ENCODE data around the gene GRIK2. TPM values are rescaled to one million over a fixed set of nuclear protein-coding genes. Genes with fewer than 3 reads are reported as not detected.
"Not testable (repeated sequence)": the region's sequence is repeated elsewhere in the genome, so short reads cannot be mapped to it uniquely, and the experiment has no call there.

Gene GRIK2
- total RNA-seq, 2 experiments from 2014 or later = not detected

DNA sequence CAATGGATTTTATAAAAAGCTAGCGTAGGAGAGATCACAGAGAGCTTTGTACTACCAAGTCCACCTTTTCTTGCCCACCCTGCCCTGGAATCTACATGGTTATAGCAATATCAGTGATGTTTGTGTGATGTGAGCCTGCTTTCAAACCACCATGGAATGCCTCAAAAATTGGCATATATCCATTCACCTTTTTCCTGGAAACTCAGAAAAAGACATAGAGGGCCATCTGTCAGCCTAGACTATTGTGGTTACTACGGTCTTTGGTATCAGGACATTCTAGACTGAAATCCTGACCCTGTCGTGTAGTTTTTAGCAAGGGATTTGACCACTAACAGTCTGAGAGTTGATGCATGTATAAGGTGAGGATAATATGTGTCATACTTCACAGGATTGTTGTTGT is 239.6 kb downstream of the GRIK2 start:
- intact Hi-C loops (cut with micrococcal nuclease) = no loop called here
- no peak overlapping the region for H3K27ac Mint-ChIP-seq
- ChIA-PET POLR2A (no interaction called here), CTCF (no interaction called here)
- no peak overlapping the region for H3K4me3 Mint-ChIP-seq
- no peaks in the 10 kb centered on the region for H3K4me1 Mint-ChIP-seq (ENCODE audit: low read depth)
- H3K9me3 Mint-ChIP-seq = no peaks in the 10 kb centered on the region
- no peak for DNase-seq
- no peaks in the 10 kb centered on the region for H3K36me3 Mint-ChIP-seq
- no peaks in the 10 kb centered on the region for H3K27me3 Mint-ChIP-seq

DNA sequence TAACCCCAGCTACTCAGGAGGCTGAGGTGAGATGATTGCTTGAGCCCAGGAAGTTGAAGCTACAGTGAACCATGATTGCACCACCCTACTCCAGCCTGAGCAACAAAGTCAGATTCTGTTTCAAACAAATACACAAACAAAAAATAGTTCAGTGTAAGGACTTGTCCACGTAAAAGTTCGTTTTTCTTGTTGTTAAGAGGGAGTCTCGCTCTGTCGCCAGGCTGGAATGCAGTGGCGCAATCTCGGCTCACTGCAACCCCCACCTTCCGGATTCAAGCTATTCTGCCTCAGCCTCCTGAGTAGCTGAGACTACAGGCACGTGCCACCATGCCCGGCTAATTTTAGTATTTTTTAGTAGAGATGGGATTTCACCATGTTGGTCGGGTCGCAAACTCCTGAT is 245.4 kb downstream of the GRIK2 start:
- POLR2A ChIA-PET; H3K4me1 Mint-ChIP-seq (ENCODE audit: low read depth); DNase-seq; H3K27me3 Mint-ChIP-seq; CTCF ChIA-PET; H3K4me3 Mint-ChIP-seq; H3K9me3 Mint-ChIP-seq; H3K36me3 Mint-ChIP-seq; H3K27ac Mint-ChIP-seq; intact Hi-C loops (cut with micrococcal nuclease): not testable (repeated sequence)

DNA sequence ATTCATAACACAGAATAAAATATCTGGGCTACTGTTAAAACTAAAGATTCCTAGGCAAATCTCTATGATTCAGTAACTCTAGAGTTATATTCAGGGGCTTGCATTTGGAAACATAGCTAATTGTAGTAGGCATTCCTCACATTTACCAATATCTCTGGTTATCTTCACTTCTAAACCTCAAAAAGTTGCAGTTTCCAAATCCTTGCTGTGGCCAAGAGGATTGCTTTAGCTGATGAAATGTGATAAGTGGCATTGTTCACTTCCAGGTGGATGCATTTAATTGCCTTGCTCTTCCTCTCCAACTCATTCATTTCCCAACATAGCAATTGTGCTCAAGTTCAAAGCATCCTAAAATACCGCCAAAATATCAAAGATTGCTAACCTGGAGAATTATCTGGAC is 246.6 kb downstream of the GRIK2 start:
- DNase-seq = no peak
- Mint-ChIP-seq H3K4me3 (no peak overlapping the region), H3K9me3 (peaks cover 3% of the 10 kb centered on the region), H3K27me3 (no peaks in the 10 kb centered on the region), H3K4me1 (ENCODE audit: low read depth) (no peaks in the 10 kb centered on the region), H3K27ac (no peak overlapping the region), H3K36me3 (no peaks in the 10 kb centered on the region)
- POLR2A ChIA-PET = no interaction called here
- CTCF ChIA-PET = no interaction called here
- intact Hi-C loops (cut with micrococcal nuclease) = no loop called here

DNA sequence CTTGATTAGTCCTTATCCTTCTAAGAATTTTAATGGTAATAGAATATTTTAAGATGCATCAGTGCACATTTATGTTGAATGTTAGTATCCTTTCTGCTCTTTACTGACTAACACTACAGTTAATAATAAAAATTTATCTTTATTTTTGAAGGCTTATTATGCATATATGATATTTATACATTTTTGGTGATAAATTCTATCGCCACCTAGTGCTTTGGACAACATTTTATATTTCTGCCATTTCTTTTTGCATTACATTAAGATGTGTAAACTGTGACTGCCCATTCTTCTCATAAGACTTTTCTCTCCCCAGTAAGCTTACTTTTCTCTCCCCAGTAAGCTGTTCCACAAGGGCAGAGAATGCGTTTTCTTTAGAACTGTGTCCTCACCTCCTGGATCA is 252.3 kb downstream of the GRIK2 start:
- intact Hi-C loops (cut with micrococcal nuclease) = no loop called here
- H3K4me1 Mint-ChIP-seq (ENCODE audit: low read depth) = no peaks in the 10 kb centered on the region
- H3K9me3 Mint-ChIP-seq = peaks cover 3% of the 10 kb centered on the region
- ChIA-PET POLR2A (no interaction called here), CTCF (no interaction called here)
- H3K27ac Mint-ChIP-seq = no peak overlapping the region
- no peaks in the 10 kb centered on the region for H3K27me3 Mint-ChIP-seq
- no peak for DNase-seq
- no peaks in the 10 kb centered on the region for H3K36me3 Mint-ChIP-seq
- H3K4me3 Mint-ChIP-seq = no peak overlapping the region

DNA sequence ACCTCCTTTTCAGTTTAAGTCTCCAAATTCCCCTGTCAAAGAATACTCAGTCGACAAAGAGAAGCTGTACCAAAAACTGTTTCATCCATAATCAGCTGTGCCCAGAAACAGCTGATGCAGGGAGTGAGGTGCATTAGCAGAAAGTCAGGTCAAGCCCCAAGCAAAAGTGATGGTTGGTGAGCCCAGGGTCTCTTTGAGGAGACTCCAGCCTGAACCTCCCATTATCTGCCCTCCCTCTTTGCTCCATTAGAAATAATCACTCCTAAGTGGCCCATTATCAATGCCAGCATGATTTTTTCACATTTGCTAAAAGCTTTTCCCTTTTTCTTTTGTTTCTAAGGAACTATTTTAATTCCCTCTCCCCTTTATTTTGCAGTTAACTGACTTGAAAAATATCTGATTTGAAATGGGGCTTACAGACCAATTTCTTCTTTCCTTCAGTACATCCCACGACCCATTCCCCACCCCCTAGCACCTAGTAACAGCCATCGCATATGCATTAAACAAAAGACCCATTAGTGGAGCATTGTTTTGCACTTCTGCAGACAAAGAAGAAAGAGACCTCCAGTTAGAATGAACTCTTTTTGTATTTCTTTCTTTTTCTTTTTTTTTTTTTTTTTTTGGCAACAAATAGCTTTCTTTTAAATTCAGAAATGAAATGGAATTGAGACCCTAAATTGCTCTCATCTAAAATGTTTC is 257.0 kb downstream of the GRIK2 start:
- H3K4me1 Mint-ChIP-seq (ENCODE audit: low read depth) = no peaks in the 10 kb centered on the region
- CTCF ChIA-PET = no interaction called here

DNA sequence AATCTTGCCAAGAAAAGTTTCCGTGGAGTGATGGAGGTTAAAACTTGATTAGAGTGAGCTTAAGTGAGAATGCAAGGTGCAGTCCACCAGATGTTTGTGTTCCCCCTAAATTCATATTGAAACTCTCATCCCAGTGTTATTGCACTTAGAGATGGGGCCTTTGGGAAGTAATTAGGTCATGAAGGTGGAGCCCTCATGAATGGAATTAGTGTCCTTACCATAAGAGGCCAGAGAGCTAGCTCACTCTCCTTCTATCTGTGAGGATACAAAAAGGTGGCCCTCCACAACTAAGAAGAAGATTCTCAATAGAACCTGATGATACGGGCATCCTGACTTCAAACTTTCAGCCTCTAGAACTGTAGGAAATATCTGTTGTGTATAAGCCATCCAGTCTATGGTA is 258.6 kb downstream of the GRIK2 start:
- no peak for DNase-seq
- Mint-ChIP-seq H3K27ac (no peak overlapping the region), H3K4me3 (no peak overlapping the region), H3K4me1 (ENCODE audit: low read depth) (no peaks in the 10 kb centered on the region), H3K9me3 (no peaks in the 10 kb centered on the region), H3K27me3 (no peaks in the 10 kb centered on the region), H3K36me3 (no peaks in the 10 kb centered on the region)
- POLR2A ChIA-PET = no interaction called here
- CTCF ChIA-PET = no interaction called here
- intact Hi-C loops (cut with micrococcal nuclease) = no loop called here

More for the DNA sequence above, 257.0 kb downstream of the GRIK2 start:
- no peak overlapping the region for H3K27ac Mint-ChIP-seq
- no peaks in the 10 kb centered on the region for H3K36me3 Mint-ChIP-seq
- DNase-seq = no peak
- H3K4me3 Mint-ChIP-seq = no peak overlapping the region
- POLR2A ChIA-PET = no interaction called here
- H3K9me3 Mint-ChIP-seq = no peaks in the 10 kb centered on the region
- no peaks in the 10 kb centered on the region for H3K27me3 Mint-ChIP-seq
- intact Hi-C loops (cut with micrococcal nuclease) = no loop called here

DNA sequence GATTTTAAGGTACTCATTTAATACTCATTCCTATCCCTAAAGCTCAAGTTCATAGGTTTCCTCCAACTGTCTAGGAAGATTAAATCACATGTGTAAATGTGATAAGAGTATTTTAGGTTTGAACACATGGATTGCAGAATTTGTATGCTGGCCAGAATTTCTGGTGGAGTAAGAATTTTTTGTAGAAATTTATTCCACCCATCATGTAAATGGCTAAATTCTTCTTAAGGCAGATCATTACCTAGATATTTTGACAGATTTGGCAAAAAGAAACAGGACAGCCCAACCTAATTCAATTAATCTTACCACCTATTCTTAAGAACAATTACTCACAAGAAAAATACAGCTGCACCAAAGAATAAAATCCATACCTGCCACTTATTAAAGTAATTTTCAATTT is 261.6 kb downstream of the GRIK2 start:
- no peaks in the 10 kb centered on the region for H3K4me1 Mint-ChIP-seq (ENCODE audit: low read depth)
- DNase-seq = no peak
- no peak overlapping the region for H3K27ac Mint-ChIP-seq
- CTCF ChIA-PET = no interaction called here
- peaks cover 11% of the 10 kb centered on the region for H3K9me3 Mint-ChIP-seq
- no peak overlapping the region for H3K4me3 Mint-ChIP-seq
- intact Hi-C loops (cut with micrococcal nuclease) = no loop called here
- H3K27me3 Mint-ChIP-seq = no peaks in the 10 kb centered on the region
- no peaks in the 10 kb centered on the region for H3K36me3 Mint-ChIP-seq
- POLR2A ChIA-PET = no interaction called here

DNA sequence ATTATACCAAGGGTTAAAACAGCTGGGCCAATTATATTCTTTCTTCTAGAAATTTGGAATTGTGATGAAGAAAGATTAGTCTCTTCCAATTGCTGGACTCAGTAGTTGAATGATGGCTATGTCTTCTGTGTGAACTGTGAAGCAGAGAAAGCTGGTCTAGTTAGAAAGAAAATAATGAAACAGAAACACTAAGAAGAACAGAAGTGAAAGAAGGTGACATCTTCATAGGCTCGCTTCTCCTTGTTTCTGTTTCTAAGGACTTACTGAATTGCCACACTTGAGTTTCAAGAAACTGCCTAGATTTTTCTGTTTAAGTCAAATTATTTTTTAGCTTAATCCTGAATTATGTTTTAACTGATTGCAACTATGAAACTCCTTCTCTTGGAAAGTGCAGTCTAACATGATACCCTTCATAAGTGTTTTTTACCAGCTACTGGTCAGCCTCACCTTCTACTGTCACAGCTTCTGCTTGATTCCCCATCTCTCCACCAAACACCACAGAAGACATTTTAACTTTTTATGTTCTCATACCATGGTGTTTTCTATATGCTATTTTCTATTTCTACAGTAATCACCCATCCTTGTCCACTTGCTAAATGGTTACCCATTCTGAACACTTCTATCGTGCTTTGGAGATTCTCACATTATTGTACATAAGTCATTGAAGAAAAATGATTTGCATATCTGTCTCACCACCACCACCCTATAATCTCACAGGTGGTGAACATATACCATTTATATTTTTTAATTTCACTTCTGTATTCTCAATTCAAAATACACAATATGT is 268.8 kb downstream of the GRIK2 start:
- Mint-ChIP-seq H3K27ac (no peak overlapping the region), H3K27me3 (no peaks in the 10 kb centered on the region), H3K4me1 (ENCODE audit: low read depth) (no peaks in the 10 kb centered on the region), H3K36me3 (no peaks in the 10 kb centered on the region), H3K9me3 (peaks cover 14% of the 10 kb centered on the region), H3K4me3 (no peak overlapping the region)
- no peak for DNase-seq
- POLR2A ChIA-PET = no interaction called here
- CTCF ChIA-PET = no interaction called here
- intact Hi-C loops (cut with micrococcal nuclease) = no loop called here

DNA sequence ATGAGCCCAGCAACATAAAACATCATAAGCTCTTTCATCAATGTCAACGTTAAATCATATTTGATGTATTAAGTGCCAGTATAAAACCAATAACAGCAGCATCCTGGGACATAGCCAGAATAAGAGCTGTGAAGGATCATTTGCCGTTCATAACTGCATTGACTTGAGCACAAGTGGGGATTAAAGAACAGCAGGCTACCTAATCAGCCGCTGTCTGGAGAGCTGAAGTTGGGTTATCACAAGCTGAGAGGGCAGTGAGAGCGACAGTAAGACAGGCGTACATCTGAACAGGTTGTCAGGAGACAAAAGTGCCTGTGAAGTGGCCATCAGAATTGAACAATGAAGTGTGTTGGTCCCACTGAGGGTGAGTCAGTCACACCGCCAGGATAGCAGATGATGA is 269.6 kb downstream of the GRIK2 start:
- CTCF ChIA-PET = no interaction called here
- no peak overlapping the region for H3K4me3 Mint-ChIP-seq
- intact Hi-C loops (cut with micrococcal nuclease) = no loop called here
- H3K36me3 Mint-ChIP-seq = no peaks in the 10 kb centered on the region
- POLR2A ChIA-PET = no interaction called here
- H3K4me1 Mint-ChIP-seq (ENCODE audit: low read depth) = no peaks in the 10 kb centered on the region
- no peak overlapping the region for H3K27ac Mint-ChIP-seq
- H3K27me3 Mint-ChIP-seq = no peaks in the 10 kb centered on the region
- no peak for DNase-seq
- H3K9me3 Mint-ChIP-seq = peaks cover 12% of the 10 kb centered on the region

DNA sequence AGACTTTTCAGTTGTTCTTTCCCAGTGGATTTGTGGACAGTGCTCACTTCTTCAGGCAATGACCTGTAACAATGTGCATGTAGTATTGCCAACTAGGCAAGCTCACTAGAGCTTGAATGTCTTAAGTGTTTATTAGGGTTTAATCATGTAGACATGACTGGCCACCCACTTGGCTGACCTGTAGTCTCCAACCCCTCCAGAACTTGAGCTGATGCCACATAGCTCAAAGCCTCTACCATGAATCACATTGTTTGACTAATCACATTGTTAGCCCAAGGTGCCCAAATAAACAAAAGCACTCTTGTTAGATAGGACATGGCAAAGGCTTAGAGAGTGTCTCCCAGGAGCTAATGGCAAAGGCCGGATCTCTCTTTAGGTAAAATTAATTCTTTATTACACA is 272.7 kb downstream of the GRIK2 start:
- Mint-ChIP-seq H3K27me3 (no peaks in the 10 kb centered on the region), H3K4me1 (ENCODE audit: low read depth) (no peaks in the 10 kb centered on the region), H3K36me3 (no peaks in the 10 kb centered on the region), H3K4me3 (no peak overlapping the region), H3K27ac (no peak overlapping the region), H3K9me3 (peaks cover 5% of the 10 kb centered on the region)
- intact Hi-C loops (cut with micrococcal nuclease) = no loop called here
- ChIA-PET POLR2A (no interaction called here), CTCF (no interaction called here)
- no peak for DNase-seq

DNA sequence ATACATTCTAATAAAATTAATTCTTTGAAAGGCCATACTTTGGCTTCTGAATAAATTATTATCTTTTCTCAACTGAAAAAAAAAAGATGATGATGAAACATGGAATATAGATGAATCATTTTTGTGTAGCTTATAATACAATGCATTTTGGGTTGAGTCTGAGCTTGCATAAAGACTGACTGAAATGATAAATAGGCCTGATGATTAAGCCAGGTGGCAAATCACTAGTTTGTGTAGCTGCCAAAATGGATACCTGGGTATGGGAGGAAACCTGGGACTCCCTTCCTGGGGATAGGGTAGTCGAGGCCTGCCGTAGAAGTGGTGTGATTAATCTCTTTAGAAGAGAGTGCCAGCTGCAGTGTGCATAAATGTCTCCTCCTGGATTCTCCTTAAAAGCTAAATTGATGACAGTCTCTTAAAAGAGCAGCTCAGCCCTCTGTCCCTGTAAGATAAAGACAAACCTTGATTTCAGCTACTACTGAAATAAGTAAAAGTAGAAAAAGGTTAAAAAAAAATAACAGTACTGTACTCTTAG is 275.1 kb downstream of the GRIK2 start:
- ChIA-PET POLR2A (no interaction called here), CTCF (no interaction called here)
- H3K4me3 Mint-ChIP-seq = no peak overlapping the region
- no peaks in the 10 kb centered on the region for H3K4me1 Mint-ChIP-seq (ENCODE audit: low read depth)
- H3K9me3 Mint-ChIP-seq = peaks cover 5% of the 10 kb centered on the region
- intact Hi-C loops (cut with micrococcal nuclease) = no loop called here
- no peaks in the 10 kb centered on the region for H3K36me3 Mint-ChIP-seq
- no peak overlapping the region for H3K27ac Mint-ChIP-seq
- DNase-seq = no peak
- H3K27me3 Mint-ChIP-seq = no peaks in the 10 kb centered on the region

DNA sequence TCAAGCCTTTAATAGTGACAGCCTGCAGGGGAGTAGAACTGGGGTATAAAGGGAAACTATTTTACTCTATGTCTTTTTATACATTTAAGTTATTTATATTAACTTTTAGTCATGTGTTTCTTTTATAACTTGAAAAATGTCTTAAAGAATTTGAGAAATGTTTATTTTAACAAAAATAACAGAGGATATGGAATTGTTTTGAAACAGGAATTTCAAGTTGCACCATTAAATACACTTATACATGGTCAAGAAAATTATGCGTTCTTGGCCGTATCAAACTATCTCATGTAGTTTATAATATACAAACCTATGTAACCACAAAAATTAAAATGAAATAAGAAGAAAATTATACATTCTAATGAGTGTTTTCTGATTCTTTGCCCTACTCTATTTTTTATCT is 282.7 kb downstream of the GRIK2 start:
- no peak overlapping the region for H3K4me3 Mint-ChIP-seq
- no peaks in the 10 kb centered on the region for H3K4me1 Mint-ChIP-seq (ENCODE audit: low read depth)
- peaks cover 3% of the 10 kb centered on the region for H3K9me3 Mint-ChIP-seq
- no peaks in the 10 kb centered on the region for H3K36me3 Mint-ChIP-seq
- POLR2A ChIA-PET = no interaction called here
- intact Hi-C loops (cut with micrococcal nuclease) = no loop called here
- no peaks in the 10 kb centered on the region for H3K27me3 Mint-ChIP-seq
- H3K27ac Mint-ChIP-seq = no peak overlapping the region
- DNase-seq = no peak
- CTCF ChIA-PET = no interaction called here

DNA sequence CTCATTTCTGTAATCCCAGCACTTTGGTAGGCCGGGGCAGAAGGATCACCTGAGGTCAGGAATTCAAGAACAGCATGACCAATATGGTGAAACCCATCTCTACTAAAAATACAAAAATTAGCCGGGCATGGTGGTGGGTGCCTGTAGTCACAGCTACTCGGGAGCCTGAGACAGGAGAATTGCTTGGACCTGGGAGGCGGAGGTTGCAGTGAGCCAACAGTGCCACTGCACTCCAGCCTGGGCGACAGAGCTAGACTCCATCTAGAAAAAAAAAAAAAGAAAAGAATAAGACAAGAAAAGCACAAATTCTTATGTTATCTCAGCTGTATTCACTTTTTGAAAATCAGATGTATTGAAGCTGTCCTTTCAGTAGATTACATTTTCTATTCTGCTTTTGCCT is 289.4 kb downstream of the GRIK2 start:
- no peak overlapping the region for H3K27ac Mint-ChIP-seq
- no peaks in the 10 kb centered on the region for H3K27me3 Mint-ChIP-seq
- no peak for DNase-seq
- ChIA-PET CTCF (no interaction called here), POLR2A (no interaction called here)
- intact Hi-C loops (cut with micrococcal nuclease) = no loop called here
- no peak overlapping the region for H3K4me3 Mint-ChIP-seq
- H3K36me3 Mint-ChIP-seq = no peaks in the 10 kb centered on the region
- peaks cover 8% of the 10 kb centered on the region for H3K9me3 Mint-ChIP-seq
- H3K4me1 Mint-ChIP-seq (ENCODE audit: low read depth) = no peaks in the 10 kb centered on the region
